SK-N-SH treated with all-trans-retinoic acid at 6 μM for 48 hours (cell line): Measurements from ENCODE around the gene ATL2.

Experiments
- ATAC-seq: fragments of 200-7000 bp; cut with Tn5 transposase; 3 replicates; pipeline ENCODE4 v1.9.1; 2020; ENCODE audit warnings: mild to moderate bottlenecking, moderate library complexity
- ARNTL ChIP-seq: fragments of 450-650 bp; formaldehyde crosslinking; IDR thresholded peaks from 2 replicates; pipeline ENCODE4 v1.5.0; 2020; ENCODE audit warnings: low read depth, mild to moderate bottlenecking, moderate library complexity, borderline replicate concordance
- BACH2 ChIP-seq: fragments of 250-450 bp; sonication (Bioruptor Pico); IDR thresholded peaks from 2 replicates; pipeline ENCODE4 v1.9.0; 2021; ENCODE audit warnings: mild to moderate bottlenecking, borderline replicate concordance
- CREB5 ChIP-seq: fragments of 250-450 bp; sonication (Bioruptor Pico); IDR thresholded peaks from 2 replicates; pipeline ENCODE4 v1.5.1; 2020; ENCODE audit warnings: low read depth, mild to moderate bottlenecking, moderate library complexity
- CSDC2 ChIP-seq: fragments of 250-450 bp; sonication (Bioruptor Pico); IDR thresholded peaks from 2 replicates; pipeline ENCODE4 v1.5.0; 2020; ENCODE audit warnings: mild to moderate bottlenecking, moderate library complexity
- CSRNP3 ChIP-seq: fragments of 250-450 bp; sonication (Bioruptor Pico); IDR thresholded peaks from 2 replicates; pipeline ENCODE4 v1.5.1; 2021; ENCODE audit warnings: mild to moderate bottlenecking, moderate library complexity
- ESRRG ChIP-seq: fragments of 250-450 bp; sonication (Bioruptor Pico); IDR thresholded peaks from 2 replicates; pipeline ENCODE4 v1.6.1; 2021; ENCODE audit warnings: mild to moderate bottlenecking
- GLIS3 ChIP-seq: fragments of 250-450 bp; sonication (Bioruptor Pico); IDR thresholded peaks from 2 replicates; pipeline ENCODE4 v1.5.0; 2020; ENCODE audit warnings: mild to moderate bottlenecking, moderate library complexity
- ISL1 ChIP-seq: fragments of 250-450 bp; sonication (Bioruptor Pico); IDR thresholded peaks from 2 replicates; pipeline ENCODE4 v2.1.2; 2022; ENCODE audit warnings: mild to moderate bottlenecking, moderate library complexity
- OSR1 ChIP-seq: fragments of 250-450 bp; sonication (Bioruptor Pico); IDR thresholded peaks from 2 replicates; pipeline ENCODE4 v1.8.0; 2022; ENCODE audit warnings: moderate library complexity, mild to moderate bottlenecking, inconsistent platforms
- PATZ1 ChIP-seq: fragments of 250-450 bp; sonication (Bioruptor Pico); IDR thresholded peaks from 2 replicates; pipeline ENCODE4 v1.8.0; 2020; ENCODE audit warnings: mild to moderate bottlenecking, moderate library complexity, borderline replicate concordance
- POU6F1 ChIP-seq: fragments of 250-450 bp; sonication (Bioruptor Pico); IDR thresholded peaks from 2 replicates; pipeline ENCODE4 v1.8.0; 2021; ENCODE audit warnings: low read depth, mild to moderate bottlenecking, moderate library complexity, borderline replicate concordance
- RARB ChIP-seq: fragments of 250-450 bp; sonication (Bioruptor Pico); IDR thresholded peaks from 2 replicates; pipeline ENCODE4 v1.8.0; 2021; ENCODE audit warnings: mild to moderate bottlenecking, moderate library complexity
- TCF4 ChIP-seq: fragments of 250-450 bp; sonication (Bioruptor Pico); IDR thresholded peaks from 2 replicates; pipeline ENCODE4 v1.8.0; 2021; ENCODE audit warnings: mild to moderate bottlenecking, moderate library complexity, borderline replicate concordance
- TOX ChIP-seq: fragments of 250-450 bp; sonication (Bioruptor Pico); IDR thresholded peaks from 2 replicates; pipeline ENCODE4 v1.8.0; 2021; ENCODE audit warnings: mild to moderate bottlenecking, moderate library complexity, borderline replicate concordance
- TSHZ2 ChIP-seq: fragments of 250-450 bp; sonication (Bioruptor Pico); IDR thresholded peaks from 2 replicates; pipeline ENCODE4 v1.5.0; 2020; ENCODE audit warnings: mild to moderate bottlenecking, moderate library complexity
- ZC3H10 ChIP-seq: fragments of 250-450 bp; sonication (Bioruptor Pico); IDR thresholded peaks from 2 replicates; pipeline ENCODE4 v1.5.1; 2021; ENCODE audit warnings: mild to moderate bottlenecking, moderate library complexity
- ZFP3 ChIP-seq: fragments of 250-450 bp; sonication (Bioruptor Pico); IDR thresholded peaks from 2 replicates; pipeline ENCODE4 v1.5.0; 2020; ENCODE audit warnings: mild to moderate bottlenecking, moderate library complexity
- ZFP30 ChIP-seq: fragments of 450-650 bp; formaldehyde crosslinking; IDR thresholded peaks from 2 replicates; pipeline ENCODE4 v1.5.0; 2022; ENCODE audit warnings: mild to moderate bottlenecking, moderate library complexity
- ZNF565 ChIP-seq: fragments of 450-650 bp; formaldehyde crosslinking; conservative IDR thresholded peaks from 2 replicates; pipeline ENCODE4 v1.5.0; 2020; ENCODE audit warnings: low read depth, mild to moderate bottlenecking, moderate library complexity

Gene ATL2

GRCh38 chr2:38336621-38337020 is 40.5 kb downstream of the ATL2 start:
- no peak for TF ChIP-seq OSR1 (CRISPR knock-in tag)
- ATAC-seq = no peak

- TF ChIP-seq TCF4 (CRISPR knock-in tag) (no peak), CSRNP3 (CRISPR knock-in tag) (no peak), TOX (CRISPR knock-in tag) (no peak), ZFP30 (CRISPR knock-in tag) (no peak), ISL1 (CRISPR knock-in tag) (no peak), GLIS3 (CRISPR knock-in tag) (no peak), RARB (no peak), ZC3H10 (CRISPR knock-in tag) (no peak), TSHZ2 (CRISPR knock-in tag) (no peak), ESRRG (CRISPR knock-in tag) (no peak), OSR1 (CRISPR knock-in tag) (no peak), BACH2 (CRISPR knock-in tag) (no peak), CSDC2 (CRISPR knock-in tag) (no peak), ZFP3 (CRISPR knock-in tag) (no peak), POU6F1 (no peak), PATZ1 (CRISPR knock-in tag) (no peak)
- ATAC-seq = no peak
These were observed 46.3 kb downstream of the ATL2 start for GRCh38 chr2:38330754-38331153.

GRCh38 chr2:38327580-38327979 is 49.5 kb downstream of the ATL2 start:
- no peak for ATAC-seq
- TF ChIP-seq ISL1 (CRISPR knock-in tag) (no peak), TOX (CRISPR knock-in tag) (no peak), ZFP3 (CRISPR knock-in tag) (no peak), ARNTL (no peak), ZNF565 (CRISPR knock-in tag) (no peak), ESRRG (CRISPR knock-in tag) (no peak), CSDC2 (CRISPR knock-in tag) (no peak), TSHZ2 (CRISPR knock-in tag) (no peak), BACH2 (CRISPR knock-in tag) (no peak), PATZ1 (CRISPR knock-in tag) (no peak), OSR1 (CRISPR knock-in tag) (no peak), CREB5 (CRISPR knock-in tag) (no peak), RARB (no peak), GLIS3 (CRISPR knock-in tag) (no peak), POU6F1 (no peak)
